ENCODE data around the gene THOC1. TPM values are rescaled to one million over a fixed set of nuclear protein-coding genes. Genes with fewer than 3 reads are reported as not detected.
"Not testable (repeated sequence)": the region's sequence is repeated elsewhere in the genome, so short reads cannot be mapped to it uniquely, and the experiment has no call there.

THOC1 gene
- total RNA-seq, 1 donor from 2014 or later = 73.7 TPM

- H3K36me3 Mint-ChIP-seq = no peaks in the 10 kb centered on the region
- peaks cover 4% of the 10 kb centered on the region for H3K9me3 Mint-ChIP-seq
- no peak for DNase-seq (ENCODE audit: low spot score in 2 of 2, unreplicated experiment in 2 of 2)
- no peaks in the 10 kb centered on the region for H3K4me1 Mint-ChIP-seq
- H3K4me3 Mint-ChIP-seq = no peak overlapping the region
- no peak for TF ChIP-seq CTCF (IDR thresholded peaks at IDR 0.05; ENCODE audit: unreplicated experiment)
- H3K27ac Mint-ChIP-seq = no peak overlapping the region
- peaks cover 2% of the 10 kb centered on the region for H3K27me3 Mint-ChIP-seq (ENCODE audit: low read depth)
Observed at GRCh38 chr18:310042-310441, 42.2 kb upstream of the THOC1 start.

GRCh38 chr18:308086-308485 lies 40.2 kb upstream of the THOC1 start:
- H3K36me3 Mint-ChIP-seq; H3K4me3 Mint-ChIP-seq; DNase-seq (ENCODE audit: low spot score in 2 of 2, unreplicated experiment in 2 of 2); H3K4me1 Mint-ChIP-seq; H3K9me3 Mint-ChIP-seq; H3K27me3 Mint-ChIP-seq (ENCODE audit: low read depth); H3K27ac Mint-ChIP-seq: not testable (repeated sequence)

GRCh38 chr18:306608-307255 lies 38.9 kb upstream of the THOC1 start:
- Mint-ChIP-seq H3K9me3 (peaks cover 4% of the 10 kb centered on the region), H3K27me3 (ENCODE audit: low read depth) (peaks cover 2% of the 10 kb centered on the region), H3K4me1 (no peaks in the 10 kb centered on the region), H3K4me3 (no peak overlapping the region), H3K36me3 (no peaks in the 10 kb centered on the region), H3K27ac (no peak overlapping the region)
- DNase-seq (ENCODE audit: low spot score in 2 of 2, unreplicated experiment in 2 of 2) = no peak
- no peak for TF ChIP-seq CTCF (IDR thresholded peaks at IDR 0.05; ENCODE audit: unreplicated experiment)

GRCh38 chr18:305003-305501 lies 37.2 kb upstream of the THOC1 start:
- H3K27ac Mint-ChIP-seq = no peak overlapping the region
- H3K9me3 Mint-ChIP-seq = peaks cover 4% of the 10 kb centered on the region

GRCh38 chr18:303607-304006 lies 35.8 kb upstream of the THOC1 start:
- Mint-ChIP-seq H3K27ac (no peak overlapping the region), H3K4me3 (no peak overlapping the region), H3K4me1 (no peaks in the 10 kb centered on the region), H3K27me3 (ENCODE audit: low read depth) (no peaks in the 10 kb centered on the region), H3K9me3 (no peaks in the 10 kb centered on the region), H3K36me3 (no peaks in the 10 kb centered on the region)
- DNase-seq (ENCODE audit: low spot score in 2 of 2, unreplicated experiment in 2 of 2) = no peak
- no peak for TF ChIP-seq CTCF (IDR thresholded peaks at IDR 0.05; ENCODE audit: unreplicated experiment)

More at GRCh38 chr18:305003-305501, 37.2 kb upstream of the THOC1 start:
- peaks cover 2% of the 10 kb centered on the region for H3K27me3 Mint-ChIP-seq (ENCODE audit: low read depth)
- H3K4me3 Mint-ChIP-seq = no peak overlapping the region
- no peaks in the 10 kb centered on the region for H3K4me1 Mint-ChIP-seq
- DNase-seq (ENCODE audit: low spot score in 2 of 2, unreplicated experiment in 2 of 2) = no peak
- TF ChIP-seq CTCF (IDR thresholded peaks at IDR 0.05; ENCODE audit: unreplicated experiment) = no peak
- no peaks in the 10 kb centered on the region for H3K36me3 Mint-ChIP-seq

GRCh38 chr18:303011-303410 lies 35.2 kb upstream of the THOC1 start:
- no peaks in the 10 kb centered on the region for H3K36me3 Mint-ChIP-seq
- no peak overlapping the region for H3K27ac Mint-ChIP-seq
- H3K9me3 Mint-ChIP-seq = no peaks in the 10 kb centered on the region
- H3K4me3 Mint-ChIP-seq = no peak overlapping the region
- no peaks in the 10 kb centered on the region for H3K27me3 Mint-ChIP-seq (ENCODE audit: low read depth)
- TF ChIP-seq CTCF (IDR thresholded peaks at IDR 0.05; ENCODE audit: unreplicated experiment) = no peak
- H3K4me1 Mint-ChIP-seq = no peaks in the 10 kb centered on the region
- DNase-seq (ENCODE audit: low spot score in 2 of 2, unreplicated experiment in 2 of 2) = no peak
